Endothelial cell of umbilical vein (primary cell): ENCODE measurements around the gene EML6. TPM values are rescaled to one million over a fixed set of nuclear protein-coding genes. Genes with fewer than 3 reads are reported as not detected.

Experiments
- BruUV-seq: library from RNA; stranded (reverse); fragments of 400-500 nt; replicated peaks from 2 replicates; lab custom pipeline; 2021; lab: Mats Ljungman, UMichigan
- CTCF ChIA-PET: fragments of 300-600, 350-600 bp; sonication (Branson Sonifier 250); formaldehyde crosslinking; loops from one replicate; lab custom pipeline; 2021; ENCODE audit warnings: antibody characterized with exemption, inconsistent platforms; lab: Charles Lee
- POLR2A ChIA-PET: fragments of 300-600, 350-600 bp; sonication (Branson Sonifier 250); formaldehyde crosslinking; loops from one replicate; lab custom pipeline; 2021; ENCODE audit warnings: antibody characterized with exemption, inconsistent platforms; lab: Charles Lee
- DNase-seq: peaks from one replicate; pipeline ENCODE4 v3.0.0-alpha.2; 2011; ENCODE audit warnings: low read depth, low spot score
- FAIRE-seq: peaks from 2 replicates; lab custom pipeline; 2011; peaks lifted over from hg19 to GRCh38; lab: Jason Lieb, UNC
- H2AFZ ChIP-seq: 2 replicates; pipeline ENCODE4 v1.6.0; 2012; ENCODE audit warnings: low read depth, low read length, control low read depth, inconsistent platforms
- H3K27ac ChIP-seq: 2 replicates; pipeline ENCODE4 v1.5.1; 2011; ENCODE audit warnings: low read depth, mild to moderate bottlenecking, control low read depth, low read length, moderate library complexity; ENCODE audit not compliant: insufficient read depth
- H3K27me3 ChIP-seq, 2 experiments: 2 replicates each; pipeline versions ENCODE4 v1.6.0 to v1.6.1; 2011; ENCODE audit warnings: low read length in 2 of 2, mixed read lengths in 1 of 2; ENCODE audit not compliant: control insufficient read depth in 2 of 2, insufficient read depth in 2 of 2
- H3K36me3 ChIP-seq, 2 experiments: 2 replicates in 1 of 2; 3 replicates in 1 of 2; pipeline ENCODE4 v1.5.1; 2011; ENCODE audit warnings: low read length in 2 of 2, mild to moderate bottlenecking in 1 of 2, moderate library complexity in 1 of 2; ENCODE audit not compliant: control insufficient read depth in 2 of 2, insufficient read depth in 2 of 2; ENCODE audit errors: extremely low read depth in 1 of 2
- H3K4me1 ChIP-seq: 3 replicates; pipeline ENCODE4 v1.5.1; 2011; ENCODE audit warnings: mild to moderate bottlenecking, low read length; ENCODE audit not compliant: control insufficient read depth, insufficient read depth; ENCODE audit errors: extremely low read depth
- H3K4me2 ChIP-seq: 2 replicates; pipeline ENCODE4 v1.6.1; 2011; ENCODE audit warnings: low read length, control low read depth, mixed read lengths; ENCODE audit not compliant: insufficient read depth
- H3K4me3 ChIP-seq, 3 experiments: fragments of 200-600 bp in 1 of 3; sonication (generic), shearing (Covaris generic) in 1 of 3; replicated peaks in 1 of 3; 2 replicates each; pipeline ENCODE4 v1.5.1; 2011 to 2016; ENCODE audit warnings: control low read depth in 3 of 3, low read length in 3 of 3, mild to moderate bottlenecking in 2 of 3, inconsistent platforms in 1 of 3, low read depth in 1 of 3, moderate library complexity in 1 of 3; ENCODE audit not compliant: insufficient read depth in 1 of 3
- H3K79me2 ChIP-seq: 2 replicates; pipeline ENCODE4 v1.6.0; 2012; ENCODE audit warnings: low read length, inconsistent platforms; ENCODE audit not compliant: control insufficient read depth, insufficient read depth
- H3K9ac ChIP-seq: replicated peaks from 2 replicates; pipeline ENCODE3; 2011; ENCODE audit warnings: low read length, control low read depth; ENCODE audit not compliant: insufficient read depth; ENCODE audit errors: extremely low read depth
- H3K9me1 ChIP-seq: replicated peaks from 3 replicates; pipeline ENCODE4 v1.6.0; 2011; ENCODE audit warnings: mild to moderate bottlenecking, low read length; ENCODE audit not compliant: control insufficient read depth, insufficient read depth; ENCODE audit errors: extremely low read depth
- H3K9me3 ChIP-seq: replicated peaks from 2 replicates; pipeline ENCODE4 v1.5.1; 2012; ENCODE audit warnings: low read length, inconsistent platforms; ENCODE audit not compliant: control insufficient read depth, insufficient read depth
- H4K20me1 ChIP-seq: replicated peaks from 2 replicates; pipeline ENCODE3; 2011; ENCODE audit warnings: mild to moderate bottlenecking, low read length; ENCODE audit not compliant: control insufficient read depth, insufficient read depth; ENCODE audit errors: extremely low read depth
- EZH2 ChIP-seq: IDR thresholded peaks from 2 replicates; pipeline ENCODE4 v1.6.1; 2012; ENCODE audit warnings: borderline replicate concordance, low read depth, mild to moderate bottlenecking, moderate library complexity, low read length, inconsistent platforms; ENCODE audit not compliant: severe bottlenecking
- FOS ChIP-seq: IDR thresholded peaks from 2 replicates; pipeline ENCODE4 v1.6.1; 2011; ENCODE audit warnings: mild to moderate bottlenecking, low read length, moderate library complexity, borderline replicate concordance; ENCODE audit not compliant: insufficient read depth
- GATA2 ChIP-seq: IDR thresholded peaks from 2 replicates; pipeline ENCODE4 v1.7.0; 2011; ENCODE audit warnings: low read depth, mild to moderate bottlenecking, moderate library complexity, mixed read lengths, low read length; ENCODE audit not compliant: insufficient read length, insufficient read depth
- JUN ChIP-seq: IDR thresholded peaks from 2 replicates; pipeline ENCODE4 v1.6.1; 2011; ENCODE audit warnings: borderline replicate concordance, low read depth; ENCODE audit not compliant: insufficient read length, insufficient read depth
- MYC ChIP-seq: IDR thresholded peaks from one replicate; pipeline ENCODE4 v1.6.1; 2011; ENCODE audit warnings: mild to moderate bottlenecking, low read depth, low read length
- POLR2A ChIP-seq: IDR thresholded peaks from 2 replicates; pipeline ENCODE4 v1.6.1; 2012; ENCODE audit warnings: low read depth, mild to moderate bottlenecking, control low read depth, low read length
- POLR2AphosphoS5 ChIP-seq: IDR thresholded peaks from 2 replicates; pipeline ENCODE4 v1.6.1; 2012; ENCODE audit warnings: low read depth, mild to moderate bottlenecking, control low read depth, low read length, moderate library complexity; ENCODE audit not compliant: insufficient read depth
- dilution Hi-C: fragments of 300-500 bp; cut with MboI; formaldehyde crosslinking; loops from one replicate; pipeline ENCODE4 v1.15.0; 2019; ENCODE audit warnings: low sequenced_read_pairs; ENCODE audit not compliant: extremely low pct_ligation_motif_present
- intact Hi-C: fragments of 100-400 bp; cut with micrococcal nuclease; formaldehyde crosslinking; loops from one replicate; pipeline ENCODE4 v1.10.0; 2022
- polyA plus RNA-seq, 4 experiments: library from polyadenylated mRNA; depleted of rRNA in 3 of 4; stranded (reverse) in 3 of 4; unstranded in 1 of 4; fragments of >200 nt; gene quantifications; 2 replicates each; pipeline versions ENCODE4 v1.2.1 to v1.2.3, GENCODE V29; 2011 to 2012; ENCODE audit warnings: missing spikeins in 1 of 4
- total RNA-seq: library from RNA; stranded (reverse); gene quantifications from 2 replicates; pipeline ENCODE4 v1.2.3, GENCODE V29; 2021
- TF ChIP-seq, protein P1 (sequence below): IDR thresholded peaks from 2 replicates; pipeline ENCODE4 v1.6.1; 2011; ENCODE audit not compliant: insufficient read depth, insufficient read length
- TF ChIP-seq, protein P2 (sequence below), 2 donors: IDR thresholded peaks; 1 replicate in 1 of 2; 2 replicates in 1 of 2; pipeline ENCODE4 v1.5.1; 2011; ENCODE audit warnings: low read length in 2 of 2, mild to moderate bottlenecking in 2 of 2, moderate library complexity in 2 of 2, control low read depth in 1 of 2, inconsistent platforms in 1 of 2, low read depth in 1 of 2; ENCODE audit not compliant: insufficient read depth in 1 of 2; ENCODE audit errors: extremely low read depth in 1 of 2

EML6 gene
- total and polyA plus RNA-seq, 2 donors (not counting 3 experiments of a cell fraction or from before 2014, with no cell fraction given) = 0.79 to 2.1 TPM

DNA sequence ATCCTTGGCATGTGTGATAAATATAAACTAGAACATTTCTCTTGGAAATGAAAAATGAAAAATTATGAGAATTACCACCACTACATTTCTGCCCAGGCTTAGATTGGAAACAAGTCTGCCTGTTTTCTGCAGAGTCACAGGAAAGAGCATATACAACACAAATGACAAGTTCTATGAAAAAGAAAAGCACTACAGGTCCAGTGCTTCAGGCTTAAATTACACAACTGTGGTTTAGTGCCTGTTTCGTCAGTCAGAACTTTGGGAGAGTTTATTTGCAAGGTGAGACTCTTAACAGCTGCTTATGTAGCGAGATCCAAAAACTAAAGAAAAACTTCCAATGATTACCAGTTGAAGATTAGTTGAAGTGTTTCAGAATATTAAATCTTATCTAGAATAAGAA lies 257.9 kb downstream of the EML6 start:
- H3K27ac ChIP-seq = no peak overlapping the region
- H3K9me3 ChIP-seq = no peaks in the 10 kb centered on the region
- intact Hi-C loops (no loop called here), dilution Hi-C loops (no loop called here)
- no peaks in the 10 kb centered on the region for H3K9me1 ChIP-seq
- POLR2A ChIA-PET = no interaction called here
- H2AFZ ChIP-seq = no peak overlapping the region
- H3K9ac ChIP-seq = no peak overlapping the region
- no peak overlapping the region for H3K4me2 ChIP-seq
- TF ChIP-seq JUN = no peak
- TF ChIP-seq POLR2A = no peak
- TF ChIP-seq, protein P1, sequence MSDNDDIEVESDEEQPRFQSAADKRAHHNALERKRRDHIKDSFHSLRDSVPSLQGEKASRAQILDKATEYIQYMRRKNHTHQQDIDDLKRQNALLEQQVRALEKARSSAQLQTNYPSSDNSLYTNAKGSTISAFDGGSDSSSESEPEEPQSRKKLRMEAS = no peak
- TF ChIP-seq, protein P2, sequence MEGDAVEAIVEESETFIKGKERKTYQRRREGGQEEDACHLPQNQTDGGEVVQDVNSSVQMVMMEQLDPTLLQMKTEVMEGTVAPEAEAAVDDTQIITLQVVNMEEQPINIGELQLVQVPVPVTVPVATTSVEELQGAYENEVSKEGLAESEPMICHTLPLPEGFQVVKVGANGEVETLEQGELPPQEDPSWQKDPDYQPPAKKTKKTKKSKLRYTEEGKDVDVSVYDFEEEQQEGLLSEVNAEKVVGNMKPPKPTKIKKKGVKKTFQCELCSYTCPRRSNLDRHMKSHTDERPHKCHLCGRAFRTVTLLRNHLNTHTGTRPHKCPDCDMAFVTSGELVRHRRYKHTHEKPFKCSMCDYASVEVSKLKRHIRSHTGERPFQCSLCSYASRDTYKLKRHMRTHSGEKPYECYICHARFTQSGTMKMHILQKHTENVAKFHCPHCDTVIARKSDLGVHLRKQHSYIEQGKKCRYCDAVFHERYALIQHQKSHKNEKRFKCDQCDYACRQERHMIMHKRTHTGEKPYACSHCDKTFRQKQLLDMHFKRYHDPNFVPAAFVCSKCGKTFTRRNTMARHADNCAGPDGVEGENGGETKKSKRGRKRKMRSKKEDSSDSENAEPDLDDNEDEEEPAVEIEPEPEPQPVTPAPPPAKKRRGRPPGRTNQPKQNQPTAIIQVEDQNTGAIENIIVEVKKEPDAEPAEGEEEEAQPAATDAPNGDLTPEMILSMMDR (IDR thresholded peaks at IDR 0.05; ENCODE audit: extremely low read depth in 1 of 2, insufficient read depth in 1 of 2, low read depth in 1 of 2, low read length in 2 of 2) = no peak
- TF ChIP-seq FOS = no peak
- no peak for TF ChIP-seq POLR2AphosphoS5
- TF ChIP-seq MYC = no peak
- TF ChIP-seq GATA2 = no peak
- TF ChIP-seq EZH2 = no peak
- no TSS peak for BruUV-seq
- peaks cover 22% of the 10 kb centered on the region for H3K4me1 ChIP-seq
- DNase-seq = no peak
- H3K79me2 ChIP-seq = peaks cover 99% of the 10 kb centered on the region
- CTCF ChIA-PET = no interaction called here
- H3K27me3 ChIP-seq = no peaks in the 10 kb centered on the region
- no peak for FAIRE-seq
- no peak overlapping the region for H3K4me3 ChIP-seq
- H3K36me3 ChIP-seq = peaks cover 0 to 8% of the 10 kb centered on the region in 2 experiments
- H4K20me1 ChIP-seq = peaks cover 7% of the 10 kb centered on the region
